A673 (cell line): ENCODE measurements around the gene ACRBP. TPM values are rescaled to one million over a fixed set of nuclear protein-coding genes. Genes with fewer than 3 reads are reported as not detected.

Source experiments
- BruUV-seq: library from RNA; stranded (reverse); fragments of 400-500 nt; replicated peaks from 2 replicates; lab custom pipeline; 2021; lab: Mats Ljungman, UMichigan
- CTCF ChIA-PET: fragments of 300-600 bp; sonication (Branson Sonifier 250); formaldehyde crosslinking; loops from one replicate; lab custom pipeline; 2022; ENCODE audit warnings: antibody characterized with exemption; lab: Charles Lee
- POLR2A ChIA-PET: fragments of 300-600 bp; sonication (Branson Sonifier 250); formaldehyde crosslinking; loops from one replicate; lab custom pipeline; 2022; ENCODE audit warnings: antibody characterized with exemption; ENCODE audit not compliant: low non-redundant PET; lab: Charles Lee
- DNase-seq: peaks from one replicate; pipeline ENCODE4 v3.0.0-alpha.2; 2015; ENCODE audit warnings: low spot score
- H3K27ac ChIP-seq: fragments of 200-600 bp; sonication (generic); 2 replicates; pipeline ENCODE4 v1.5.1; 2016; ENCODE audit warnings: mixed run types, low read depth, mild to moderate bottlenecking, mixed read lengths, antibody characterized with exemption, low read length; ENCODE audit not compliant: poor library complexity, severe bottlenecking
- H3K27me3 ChIP-seq: fragments of 200-600 bp; sonication (generic); replicated peaks from 2 replicates; pipeline ENCODE4 v1.6.1; 2017; ENCODE audit warnings: mixed run types, low read depth, mild to moderate bottlenecking, mixed read lengths, antibody characterized with exemption, low read length; ENCODE audit not compliant: insufficient read depth, poor library complexity
- H3K36me3 ChIP-seq: fragments of 200-600 bp; sonication (generic); 2 replicates; pipeline ENCODE4 v1.6.1; 2016; ENCODE audit warnings: mixed run types, mild to moderate bottlenecking, mixed read lengths, antibody characterized with exemption, low read length; ENCODE audit not compliant: insufficient read depth, poor library complexity, severe bottlenecking
- H3K4me1 ChIP-seq: fragments of 200-600 bp; sonication (generic); 2 replicates; pipeline ENCODE4 v1.6.1; 2017; ENCODE audit warnings: mixed run types, mild to moderate bottlenecking, mixed read lengths, antibody characterized with exemption, low read length; ENCODE audit not compliant: insufficient read depth, poor library complexity, severe bottlenecking
- H3K4me3 ChIP-seq: fragments of 200-600 bp; sonication (generic); 2 replicates; pipeline ENCODE4 v1.5.1; 2016; ENCODE audit warnings: low read depth, mixed run types, mild to moderate bottlenecking, mixed read lengths, low read length; ENCODE audit not compliant: poor library complexity, severe bottlenecking
- H3K9me3 ChIP-seq: fragments of 200-600 bp; sonication (generic); 2 replicates; pipeline ENCODE4 v1.6.1; 2016; ENCODE audit warnings: mixed run types, low read depth, mild to moderate bottlenecking, mixed read lengths, antibody characterized with exemption, low read length; ENCODE audit not compliant: poor library complexity, severe bottlenecking
- EZH2 ChIP-seq: fragments of 200-600 bp; sonication (generic); IDR thresholded peaks from 2 replicates; pipeline ENCODE4 v1.6.1; 2017; ENCODE audit warnings: borderline replicate concordance, low read depth, mild to moderate bottlenecking, mixed read lengths, antibody characterized with exemption, low read length; ENCODE audit not compliant: poor library complexity, severe bottlenecking
- intact Hi-C: fragments of 100-400 bp; cut with micrococcal nuclease; formaldehyde crosslinking; loops from one replicate; pipeline ENCODE4 v1.10.0; 2022; ENCODE audit not compliant: unreplicated experiment
- total RNA-seq: library from RNA; stranded (reverse); gene quantifications from 2 replicates; pipeline ENCODE4 v1.2.3, GENCODE V29; 2021
- TF ChIP-seq, protein P1 (sequence below): fragments of 300-800, 200-600 bp; sonication (generic); conservative IDR thresholded peaks from 2 replicates; pipeline ENCODE4 v1.5.1; 2017; ENCODE audit warnings: low read depth, mild to moderate bottlenecking, antibody characterized with exemption, low read length, moderate library complexity, mixed read lengths

The ACRBP gene
- total RNA-seq, 1 experiment from 2014 or later, result 3.0 TPM

DNA sequence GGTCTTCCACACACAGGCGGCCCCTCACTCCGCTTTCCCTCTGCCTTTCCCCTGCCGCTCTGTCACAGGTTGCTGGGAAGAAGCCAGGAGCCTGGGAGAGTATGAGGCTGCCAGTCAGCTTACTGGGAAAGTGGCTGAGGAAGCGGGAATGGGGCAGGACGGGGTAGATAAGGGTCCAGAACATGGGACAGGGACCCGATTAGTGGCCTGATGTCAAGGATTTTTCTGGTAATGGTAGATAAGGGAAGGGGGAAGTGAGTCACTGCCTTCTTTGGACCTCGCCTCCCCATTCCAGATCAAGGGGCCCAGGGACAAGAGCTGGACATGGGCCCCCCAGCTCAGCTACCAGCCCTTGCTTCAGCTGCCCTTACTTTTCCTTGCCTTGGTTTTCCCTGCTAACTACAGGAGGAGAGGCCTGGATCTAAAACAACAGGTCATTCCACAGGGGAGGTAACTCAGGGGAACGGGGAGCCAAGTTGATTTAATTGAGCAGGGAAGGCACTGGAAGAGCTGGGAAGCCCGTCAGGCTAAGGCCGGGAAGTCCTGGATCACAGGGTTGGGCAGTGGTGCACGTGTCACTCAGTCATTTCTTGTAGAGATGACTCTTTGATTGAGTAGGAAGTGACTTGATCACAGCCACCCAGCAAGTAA lies 8.0 kb downstream of the ACRBP start:
- no peaks in the 10 kb centered on the region for H3K36me3 ChIP-seq
- ChIA-PET POLR2A (no interaction called here), CTCF (no interaction called here)
- H3K27ac ChIP-seq, result no peak overlapping the region
- DNase-seq, result no peak
- H3K27me3 ChIP-seq, result no peaks in the 10 kb centered on the region
- intact Hi-C loops, result no loop called here
- BruUV-seq, result no TSS peak
- TF ChIP-seq, protein P1, sequence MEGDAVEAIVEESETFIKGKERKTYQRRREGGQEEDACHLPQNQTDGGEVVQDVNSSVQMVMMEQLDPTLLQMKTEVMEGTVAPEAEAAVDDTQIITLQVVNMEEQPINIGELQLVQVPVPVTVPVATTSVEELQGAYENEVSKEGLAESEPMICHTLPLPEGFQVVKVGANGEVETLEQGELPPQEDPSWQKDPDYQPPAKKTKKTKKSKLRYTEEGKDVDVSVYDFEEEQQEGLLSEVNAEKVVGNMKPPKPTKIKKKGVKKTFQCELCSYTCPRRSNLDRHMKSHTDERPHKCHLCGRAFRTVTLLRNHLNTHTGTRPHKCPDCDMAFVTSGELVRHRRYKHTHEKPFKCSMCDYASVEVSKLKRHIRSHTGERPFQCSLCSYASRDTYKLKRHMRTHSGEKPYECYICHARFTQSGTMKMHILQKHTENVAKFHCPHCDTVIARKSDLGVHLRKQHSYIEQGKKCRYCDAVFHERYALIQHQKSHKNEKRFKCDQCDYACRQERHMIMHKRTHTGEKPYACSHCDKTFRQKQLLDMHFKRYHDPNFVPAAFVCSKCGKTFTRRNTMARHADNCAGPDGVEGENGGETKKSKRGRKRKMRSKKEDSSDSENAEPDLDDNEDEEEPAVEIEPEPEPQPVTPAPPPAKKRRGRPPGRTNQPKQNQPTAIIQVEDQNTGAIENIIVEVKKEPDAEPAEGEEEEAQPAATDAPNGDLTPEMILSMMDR, result no peak
- TF ChIP-seq EZH2, result no peak
- H3K9me3 ChIP-seq, result no peaks in the 10 kb centered on the region
- no peaks in the 10 kb centered on the region for H3K4me1 ChIP-seq
- H3K4me3 ChIP-seq, result no peak overlapping the region

DNA sequence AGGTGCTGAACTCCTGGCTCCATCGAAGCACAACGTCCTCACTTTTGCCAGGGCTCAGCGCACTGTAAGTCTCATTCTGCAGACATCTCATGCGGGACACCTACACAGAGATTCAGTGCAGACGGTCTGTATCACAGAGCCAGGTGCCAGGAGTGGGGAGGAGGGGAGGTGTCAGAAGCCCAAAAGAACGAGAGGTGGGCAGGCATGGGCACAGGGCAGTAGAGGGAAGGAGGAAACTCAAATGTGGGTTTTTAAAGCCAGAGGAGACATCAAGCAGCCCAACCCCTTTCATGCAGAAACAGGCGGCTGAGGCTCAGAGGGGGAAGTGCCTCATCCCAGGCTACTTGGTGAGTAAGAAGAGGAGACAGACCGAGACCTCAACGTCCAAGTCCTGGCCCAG lies 8.9 kb downstream of the ACRBP start:
- no TSS peak for BruUV-seq
- no peaks in the 10 kb centered on the region for H3K36me3 ChIP-seq
- CTCF ChIA-PET, result no interaction called here
- H3K27me3 ChIP-seq, result no peaks in the 10 kb centered on the region
- H3K4me3 ChIP-seq, result no peak overlapping the region
- H3K4me1 ChIP-seq, result no peaks in the 10 kb centered on the region
- POLR2A ChIA-PET, result no interaction called here
- DNase-seq, result no peak
- no peak overlapping the region for H3K27ac ChIP-seq
- no peaks in the 10 kb centered on the region for H3K9me3 ChIP-seq
- no peak for TF ChIP-seq EZH2
- TF ChIP-seq, protein P1, result no peak
- intact Hi-C loops, result no loop called here

DNA sequence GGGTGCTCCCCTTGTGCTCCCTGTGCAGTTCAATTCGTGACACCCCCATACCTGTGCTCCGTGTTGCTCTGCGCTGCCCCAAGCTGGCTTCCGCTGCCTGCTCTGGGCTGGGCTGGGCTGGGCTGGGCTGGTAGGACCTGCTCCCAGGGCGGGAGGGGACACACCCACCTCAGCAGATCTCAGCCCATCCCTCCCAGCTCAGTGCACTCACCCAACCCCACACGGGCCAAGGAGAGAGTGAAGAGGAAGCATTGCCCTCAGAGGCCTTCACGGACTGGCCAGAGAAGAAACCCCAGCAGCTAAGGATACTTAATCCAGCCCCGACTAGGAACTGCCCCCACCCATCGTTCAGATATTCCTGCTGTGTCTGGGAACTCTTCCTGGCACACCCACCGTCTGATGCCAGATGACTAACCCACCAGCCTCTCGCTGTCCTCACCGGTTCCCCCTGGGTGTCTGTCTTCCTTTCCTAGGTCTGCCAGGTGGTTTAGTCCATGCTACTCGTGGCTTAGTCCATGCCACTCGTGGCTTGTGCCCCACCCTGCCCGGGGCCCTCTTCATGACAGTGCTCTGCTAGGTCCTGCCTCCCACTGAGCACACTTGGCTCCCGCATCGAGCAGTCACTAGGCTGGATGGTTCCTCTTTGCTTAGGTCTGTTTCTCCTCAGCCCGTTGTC lies 11.2 kb downstream of the ACRBP start, which contains the start of gene LPAR5:
Gene LPAR5, minus strand, starts transcription at position 104 of the 676 bp plus-strand sequence. CDS start 14,711 bp downstream, outside the sequence.
- H3K27ac ChIP-seq, result no peak within 1 kb of the TSS
- H3K4me1 ChIP-seq, result peaks cover 11% of the 10 kb centered on the region
- POLR2A ChIA-PET, result no interaction called here
- BruUV-seq, result no TSS peak
- no peaks in the 10 kb centered on the region for H3K27me3 ChIP-seq
- CTCF ChIA-PET, result no interaction called here
- H3K9me3 ChIP-seq, result no peaks in the 10 kb centered on the region
- no peak for DNase-seq
- no peaks in the 10 kb centered on the region for H3K36me3 ChIP-seq
- no peak within 1 kb of the TSS for H3K4me3 ChIP-seq
- intact Hi-C loops, result no loop called here
- TF ChIP-seq, protein P1, result no peak
- TF ChIP-seq EZH2, result no peak
